Activated CD4-positive, alpha-beta T cell treated with anti-CD3 and anti-CD28 coated beads, Interleukin-2, amount 10 ng/mL, durations not matched to agents 7 days and 5 days (primary cell): ENCODE results near the gene OAF. TPM values are rescaled to one million over a fixed set of nuclear protein-coding genes. Genes with fewer than 3 reads are reported as not detected.
"Not testable (repeated sequence)": the region's sequence is repeated elsewhere in the genome, so short reads cannot be mapped to it uniquely, and the experiment has no call there.

Experiments
- CTCF ChIA-PET: fragments of 350-600 bp; sonication (Branson Sonifier 250); formaldehyde crosslinking; loops from one replicate; lab custom pipeline; 2021; ENCODE audit warnings: antibody characterized with exemption; lab: Charles Lee
- POLR2A ChIA-PET: fragments of 350-600 bp; sonication (Branson Sonifier 250); formaldehyde crosslinking; loops from one replicate; lab custom pipeline; 2021; ENCODE audit warnings: antibody characterized with exemption; lab: Charles Lee
- DNase-seq: peaks from one replicate; pipeline ENCODE4 v3.0.0-alpha.2; 2020
- H3K27ac Mint-ChIP-seq: one replicate; pipeline ENCODE4 v1.8.0; 2021; ENCODE audit warnings: mild to moderate bottlenecking, moderate library complexity, mixed read lengths
- H3K27me3 Mint-ChIP-seq: one replicate; pipeline ENCODE4 v1.8.0; 2021; ENCODE audit warnings: mixed read lengths
- H3K36me3 Mint-ChIP-seq: one replicate; pipeline ENCODE4 v1.8.0; 2021; ENCODE audit warnings: low read depth, mixed read lengths
- H3K4me1 Mint-ChIP-seq: one replicate; pipeline ENCODE4 v1.8.0; 2021; ENCODE audit warnings: mixed read lengths
- H3K4me3 Mint-ChIP-seq: one replicate; pipeline ENCODE4 v1.8.0; 2021; ENCODE audit warnings: mild to moderate bottlenecking, moderate library complexity, mixed read lengths
- H3K9me3 Mint-ChIP-seq: one replicate; pipeline ENCODE4 v1.8.0; 2021; ENCODE audit warnings: mixed read lengths
- total RNA-seq, 2 experiments: library from RNA; stranded (reverse); gene quantifications; one replicate each; pipeline ENCODE4 v1.2.3, GENCODE V29; 2021

OAF gene
- total RNA-seq, 2 experiments from 2014 or later = 1.7 to 3.4 TPM

DNA sequence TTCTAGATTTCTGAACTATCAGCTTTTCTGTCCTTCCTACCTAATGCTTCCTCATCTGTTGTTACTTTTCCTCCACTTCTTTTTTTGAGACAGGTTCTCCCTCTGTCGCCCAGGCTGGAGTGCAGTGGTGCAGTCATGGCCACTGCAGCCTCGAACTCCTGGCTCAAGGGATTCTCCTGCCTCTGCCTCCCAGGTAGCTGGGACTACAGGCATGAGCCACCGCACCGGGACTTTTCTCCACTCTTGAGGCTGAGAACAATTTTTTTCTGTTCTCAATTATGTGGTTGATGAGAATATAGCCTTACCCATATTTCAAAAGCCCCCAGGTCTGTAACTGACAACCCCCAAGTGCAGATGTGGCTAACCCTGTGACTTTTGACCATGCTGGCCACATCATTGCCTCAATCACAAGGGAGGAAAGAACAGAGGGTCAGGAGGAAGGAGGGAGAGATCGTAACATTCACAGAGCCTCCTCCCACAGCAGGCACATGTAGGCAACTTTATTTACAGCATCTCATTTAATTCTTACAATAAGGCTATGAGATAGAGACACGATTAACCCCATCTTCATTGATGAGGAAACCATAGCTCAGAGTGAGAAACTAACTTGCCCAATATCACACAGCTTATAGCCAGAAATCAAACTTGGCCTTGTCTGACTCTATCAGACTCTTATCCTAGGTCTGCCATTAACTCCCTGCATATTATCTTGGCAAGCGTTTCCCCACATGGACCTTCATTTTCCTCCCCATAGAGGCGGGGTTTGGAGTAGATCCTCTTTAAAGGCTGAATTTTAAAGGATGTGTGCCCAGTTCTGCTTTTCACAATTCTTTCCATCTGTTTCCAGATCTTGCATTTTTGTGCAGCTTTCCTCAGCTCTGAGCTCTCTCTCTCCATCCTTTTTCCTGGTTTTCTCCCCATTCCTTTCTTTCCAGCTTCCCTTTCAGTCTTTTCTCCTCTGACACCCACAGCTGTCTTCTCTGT is 38.7 kb downstream of the OAF start:
- Mint-ChIP-seq H3K4me3 (no peak overlapping the region), H3K9me3 (no peaks in the 10 kb centered on the region), H3K27ac (no peak overlapping the region), H3K36me3 (no peaks in the 10 kb centered on the region), H3K27me3 (peaks cover 68% of the 10 kb centered on the region), H3K4me1 (peaks cover 45% of the 10 kb centered on the region)
- ChIA-PET CTCF (interaction anchor here (1.6 to 4.1 kb wide), 3 partner anchors 9 to 52 kb away, joined by 3 to 24 read pairs (median 14); no protein-coding TSS in a partner anchor), POLR2A (no interaction called here)
- DNase-seq = no peak

DNA sequence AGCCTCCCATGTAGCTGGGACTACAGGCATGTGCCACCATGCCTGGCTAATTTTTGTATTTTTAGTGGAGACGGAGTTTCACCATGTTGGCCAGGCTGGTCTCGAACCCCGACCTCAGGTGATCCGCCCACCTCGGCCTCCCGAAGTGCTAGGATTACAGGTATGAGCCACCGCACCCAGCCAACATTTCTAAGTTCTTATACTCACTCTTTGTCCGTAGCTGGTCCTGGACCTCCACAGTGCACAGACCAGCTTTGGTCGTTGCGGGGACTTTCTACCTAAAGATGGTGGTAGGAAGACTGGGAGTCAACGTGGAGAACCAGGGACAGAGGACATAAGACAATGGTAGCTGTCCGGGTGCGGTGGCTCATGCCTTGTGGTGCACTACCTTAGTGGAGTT is 42.5 kb downstream of the OAF start:
- POLR2A ChIA-PET, H3K9me3 Mint-ChIP-seq, H3K36me3 Mint-ChIP-seq, H3K27ac Mint-ChIP-seq, DNase-seq, H3K4me3 Mint-ChIP-seq: not testable (repeated sequence)
- CTCF ChIA-PET = interaction anchor here (0.8 kb wide), 1 partner anchor 140 kb away, joined by 3 read pairs; no protein-coding TSS in a partner anchor
- Mint-ChIP-seq H3K4me1 (peaks cover 20% of the 10 kb centered on the region), H3K27me3 (peaks cover 69% of the 10 kb centered on the region)

DNA sequence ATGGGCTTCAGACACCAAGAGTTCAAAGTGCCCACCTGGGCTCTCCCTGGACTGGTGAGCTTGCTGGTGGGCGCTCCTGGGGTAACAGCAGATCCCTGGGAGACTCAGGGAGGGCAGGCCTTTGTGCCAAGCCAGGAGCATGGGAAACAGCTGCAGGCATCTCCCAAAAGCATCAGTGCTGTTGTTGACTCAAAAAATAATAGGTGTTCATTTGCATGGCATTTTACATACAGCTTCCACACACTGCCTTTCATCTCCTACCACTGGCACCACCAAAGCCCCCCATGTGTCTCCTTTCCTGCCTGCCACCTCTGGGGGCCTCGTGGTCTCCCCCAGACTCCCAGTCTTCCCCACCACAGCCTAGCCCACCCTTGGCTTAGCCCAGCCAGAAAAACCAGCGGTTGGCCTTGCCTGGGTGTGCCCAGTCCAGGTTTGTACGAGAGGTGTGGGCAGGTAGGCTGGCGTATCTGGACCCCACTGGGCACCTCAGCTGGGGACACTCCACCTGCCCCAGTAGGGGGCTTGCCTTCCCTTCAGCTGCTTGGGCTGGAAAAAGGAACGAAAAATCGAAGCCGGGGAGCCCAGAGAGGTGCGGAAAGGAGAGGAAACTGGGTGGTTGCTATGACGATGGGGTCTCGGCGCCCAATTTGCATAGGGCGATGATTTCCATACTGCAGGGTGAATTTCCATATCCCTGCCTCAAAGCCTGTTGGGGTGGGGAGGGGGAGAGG is 44.1 kb downstream of the OAF start:
- Mint-ChIP-seq H3K27me3 (peaks cover 72% of the 10 kb centered on the region), H3K9me3 (no peaks in the 10 kb centered on the region), H3K36me3 (no peaks in the 10 kb centered on the region), H3K4me1 (peaks cover 4% of the 10 kb centered on the region), H3K27ac (no peak overlapping the region), H3K4me3 (no peak overlapping the region)
- ChIA-PET CTCF (interaction anchor here (0.7 kb wide), 1 partner anchor 20 kb away, joined by 3 read pairs; no protein-coding TSS in a partner anchor), POLR2A (no interaction called here)
- no peak for DNase-seq

DNA sequence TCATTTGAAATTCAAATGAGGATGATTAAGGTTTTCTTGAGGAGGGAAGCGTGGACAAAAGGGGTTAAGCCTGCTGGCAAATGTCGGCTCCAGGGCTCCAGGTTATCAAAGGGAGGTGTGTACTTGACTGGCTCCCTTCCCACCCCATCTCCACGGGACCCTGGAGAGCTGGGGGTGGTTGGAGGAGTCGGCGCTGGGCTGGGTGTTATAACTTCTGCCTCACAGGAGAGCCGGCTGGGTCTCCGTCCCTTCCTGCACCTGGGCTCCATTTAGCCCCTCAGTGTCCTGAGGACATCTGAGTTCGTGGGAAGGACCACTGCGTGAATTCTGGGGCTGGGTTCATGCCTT is 44.7 kb downstream of the OAF start:
- H3K27me3 Mint-ChIP-seq = peaks cover 66% of the 10 kb centered on the region
- no peak overlapping the region for H3K4me3 Mint-ChIP-seq
- no peak overlapping the region for H3K27ac Mint-ChIP-seq
- ChIA-PET POLR2A (no interaction called here), CTCF (no interaction called here)
- no peaks in the 10 kb centered on the region for H3K9me3 Mint-ChIP-seq
- DNase-seq = no peak
- H3K36me3 Mint-ChIP-seq = no peaks in the 10 kb centered on the region
- H3K4me1 Mint-ChIP-seq = no peaks in the 10 kb centered on the region

DNA sequence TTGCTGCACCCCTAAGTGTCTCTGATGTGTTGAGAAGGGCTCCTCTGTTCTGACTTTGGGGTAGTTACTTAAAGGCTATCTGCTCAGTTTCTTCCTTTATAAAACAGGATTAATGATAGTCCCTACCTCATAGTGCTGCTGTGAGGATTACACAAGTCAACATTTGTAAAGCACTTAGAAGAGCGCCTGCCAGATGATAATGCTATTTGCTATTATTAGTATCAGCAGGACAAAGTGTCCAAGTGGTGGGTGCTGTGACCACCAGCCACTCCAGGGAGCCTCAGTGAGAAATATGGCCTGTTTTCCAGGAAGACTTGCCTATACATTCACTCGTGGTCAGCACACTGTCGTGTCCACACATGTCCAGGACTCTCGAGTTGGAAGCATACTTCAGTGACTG is 45.3 kb downstream of the OAF start:
- no peaks in the 10 kb centered on the region for H3K4me1 Mint-ChIP-seq
- H3K36me3 Mint-ChIP-seq = no peaks in the 10 kb centered on the region
- H3K4me3 Mint-ChIP-seq = no peak overlapping the region
- H3K9me3 Mint-ChIP-seq = no peaks in the 10 kb centered on the region
- ChIA-PET CTCF (no interaction called here), POLR2A (no interaction called here)
- H3K27ac Mint-ChIP-seq = no peak overlapping the region
- no peak for DNase-seq
- peaks cover 67% of the 10 kb centered on the region for H3K27me3 Mint-ChIP-seq

DNA sequence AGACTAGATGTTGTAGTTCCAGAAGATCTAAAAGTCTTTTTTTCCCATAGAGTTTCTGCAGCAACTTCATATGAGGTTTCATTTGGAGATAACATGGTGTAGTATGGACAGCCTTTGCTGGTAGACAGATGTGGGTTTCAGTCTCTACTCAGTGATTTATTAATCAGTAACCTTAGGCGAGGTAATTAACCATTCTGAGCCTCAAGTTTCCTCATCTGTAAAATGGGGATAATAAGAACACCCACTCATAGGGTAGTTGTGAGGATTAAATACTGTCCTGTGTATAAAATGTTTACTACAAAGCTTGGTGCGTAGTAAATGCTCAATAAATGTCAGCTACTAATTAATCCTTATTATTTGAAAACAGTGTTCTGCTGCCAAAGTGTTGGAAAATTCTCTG is 45.9 kb downstream of the OAF start:
- no peaks in the 10 kb centered on the region for H3K36me3 Mint-ChIP-seq
- no peaks in the 10 kb centered on the region for H3K4me1 Mint-ChIP-seq
- peaks cover 67% of the 10 kb centered on the region for H3K27me3 Mint-ChIP-seq
- no peak for DNase-seq
- H3K27ac Mint-ChIP-seq = no peak overlapping the region
- H3K4me3 Mint-ChIP-seq = no peak overlapping the region
- no peaks in the 10 kb centered on the region for H3K9me3 Mint-ChIP-seq
- CTCF ChIA-PET = no interaction called here
- POLR2A ChIA-PET = no interaction called here

DNA sequence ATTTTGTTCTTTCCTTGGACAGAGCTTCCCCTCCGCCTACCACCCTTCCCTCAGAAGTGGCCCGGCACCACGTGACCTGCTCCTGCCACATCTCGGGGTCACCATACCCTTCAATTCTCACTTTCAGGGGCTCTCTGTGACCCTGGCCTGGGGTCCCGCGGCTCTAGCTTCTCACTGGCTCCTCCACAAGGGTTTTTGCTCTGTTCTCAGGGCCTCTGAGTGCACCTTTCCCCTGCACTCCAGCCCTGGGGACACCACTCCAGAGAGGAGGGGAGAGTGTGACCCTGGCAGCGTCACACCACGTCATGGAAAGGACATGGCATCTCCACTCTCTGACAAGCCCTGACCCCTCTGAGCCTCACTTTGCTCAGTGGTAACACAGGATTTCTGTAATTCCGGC is 46.5 kb downstream of the OAF start:
- ChIA-PET CTCF (interaction anchor here (1.4 to 2.6 kb wide), 2 partner anchors 8 to 46 kb away, joined by 4 to 14 read pairs; no protein-coding TSS in a partner anchor), POLR2A (no interaction called here)
- no peak for DNase-seq
- Mint-ChIP-seq H3K27ac (no peak overlapping the region), H3K4me1 (no peaks in the 10 kb centered on the region), H3K27me3 (peaks cover 64% of the 10 kb centered on the region), H3K36me3 (no peaks in the 10 kb centered on the region), H3K4me3 (no peak overlapping the region), H3K9me3 (no peaks in the 10 kb centered on the region)

DNA sequence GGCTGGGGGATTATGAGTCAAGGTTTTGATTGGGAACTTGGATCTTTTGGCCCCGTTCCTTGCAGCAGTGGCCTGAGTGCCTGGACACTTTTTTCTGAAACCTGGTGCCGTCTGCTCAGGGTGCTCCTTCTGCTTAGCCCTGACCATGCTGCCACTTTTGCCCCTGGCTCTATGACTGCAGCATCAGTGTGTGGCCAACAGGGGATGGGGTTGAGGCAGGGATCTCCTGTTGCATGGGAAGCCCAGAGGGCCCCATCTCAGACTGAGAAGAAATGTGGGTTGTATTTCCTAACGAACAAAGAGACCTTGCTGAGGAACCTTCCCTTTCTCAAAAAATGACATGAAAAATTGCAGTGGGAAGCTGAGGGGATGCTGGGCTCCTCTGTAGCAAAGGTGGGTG is 47.8 kb downstream of the OAF start:
- DNase-seq = no peak
- Mint-ChIP-seq H3K27me3 (peaks cover 66% of the 10 kb centered on the region), H3K9me3 (no peaks in the 10 kb centered on the region), H3K4me1 (no peaks in the 10 kb centered on the region), H3K27ac (no peak overlapping the region), H3K36me3 (no peaks in the 10 kb centered on the region), H3K4me3 (no peak overlapping the region)
- ChIA-PET POLR2A (no interaction called here), CTCF (interaction anchor here (1.4 to 2.6 kb wide), 2 partner anchors 10 to 44 kb away, joined by 4 to 14 read pairs; no protein-coding TSS in a partner anchor)

DNA sequence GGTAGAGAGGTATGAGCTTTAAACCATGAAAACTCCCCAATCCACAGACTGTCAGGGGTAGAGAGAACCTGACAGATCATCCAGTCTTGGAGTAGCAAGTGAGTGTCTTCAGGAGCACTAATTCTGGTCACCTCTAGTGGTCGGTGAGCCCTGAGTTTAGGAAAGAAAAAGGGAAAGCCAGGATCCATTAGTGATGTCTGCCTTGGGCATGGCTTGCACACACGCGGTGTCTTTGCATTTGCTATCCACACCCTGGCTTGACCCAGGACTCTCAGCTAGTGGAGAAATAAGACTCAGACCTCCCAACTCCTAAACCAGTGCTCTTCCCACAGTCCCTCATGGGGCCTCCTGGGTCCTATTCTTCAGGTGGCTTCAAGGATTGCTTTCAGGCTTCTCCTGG is 48.4 kb downstream of the OAF start:
- peaks cover 67% of the 10 kb centered on the region for H3K27me3 Mint-ChIP-seq
- no peaks in the 10 kb centered on the region for H3K4me1 Mint-ChIP-seq
- H3K9me3 Mint-ChIP-seq = no peaks in the 10 kb centered on the region
- no peak for DNase-seq
- ChIA-PET CTCF (interaction anchor here (0.6 to 2.6 kb wide), 3 partner anchors 10 to 15 kb away, joined by 3 to 14 read pairs (median 3); no protein-coding TSS in a partner anchor), POLR2A (no interaction called here)
- no peak overlapping the region for H3K27ac Mint-ChIP-seq
- no peaks in the 10 kb centered on the region for H3K36me3 Mint-ChIP-seq
- no peak overlapping the region for H3K4me3 Mint-ChIP-seq

DNA sequence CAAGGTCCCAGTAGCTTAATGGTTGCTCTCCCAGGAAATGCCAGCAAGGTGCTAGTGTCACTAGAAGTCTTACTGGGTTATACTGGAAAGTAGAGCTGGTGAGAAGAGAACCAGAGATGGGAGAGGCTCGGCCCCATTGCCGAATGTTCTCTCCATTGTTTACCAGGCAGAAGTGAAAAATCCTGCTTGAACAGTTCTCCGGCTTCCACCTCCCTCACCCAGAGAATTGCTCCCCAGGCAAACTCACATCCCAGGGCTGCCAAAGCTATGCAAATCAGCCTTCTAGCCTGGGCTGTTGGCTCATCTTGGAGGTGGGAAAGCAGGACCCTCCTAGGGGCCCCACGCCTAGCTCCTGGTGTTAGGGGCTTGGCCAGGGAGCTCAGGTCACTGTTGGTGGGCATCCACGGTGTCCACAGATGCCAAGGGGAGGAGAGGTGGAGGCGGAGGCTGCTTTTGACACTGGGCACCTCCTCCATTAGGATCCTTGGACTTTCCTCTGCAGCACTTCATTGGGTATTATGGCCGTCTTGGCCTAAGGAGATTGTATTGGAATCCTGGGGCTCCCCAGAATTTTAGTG is 49.2 kb downstream of the OAF start:
- no peaks in the 10 kb centered on the region for H3K36me3 Mint-ChIP-seq
- H3K4me1 Mint-ChIP-seq = no peaks in the 10 kb centered on the region
- no peak for DNase-seq
- peaks cover 67% of the 10 kb centered on the region for H3K27me3 Mint-ChIP-seq
- H3K9me3 Mint-ChIP-seq = no peaks in the 10 kb centered on the region
- H3K4me3 Mint-ChIP-seq = no peak overlapping the region
- no peak overlapping the region for H3K27ac Mint-ChIP-seq
- POLR2A ChIA-PET = interaction anchor here (0.7 kb wide), 1 partner anchor 321 kb away, joined by 3 read pairs; no protein-coding TSS in a partner anchor
- CTCF ChIA-PET = interaction anchor here (0.6 to 1.1 kb wide), 3 partner anchors 9 to 25 kb away, joined by 3 read pairs; no protein-coding TSS in a partner anchor

DNA sequence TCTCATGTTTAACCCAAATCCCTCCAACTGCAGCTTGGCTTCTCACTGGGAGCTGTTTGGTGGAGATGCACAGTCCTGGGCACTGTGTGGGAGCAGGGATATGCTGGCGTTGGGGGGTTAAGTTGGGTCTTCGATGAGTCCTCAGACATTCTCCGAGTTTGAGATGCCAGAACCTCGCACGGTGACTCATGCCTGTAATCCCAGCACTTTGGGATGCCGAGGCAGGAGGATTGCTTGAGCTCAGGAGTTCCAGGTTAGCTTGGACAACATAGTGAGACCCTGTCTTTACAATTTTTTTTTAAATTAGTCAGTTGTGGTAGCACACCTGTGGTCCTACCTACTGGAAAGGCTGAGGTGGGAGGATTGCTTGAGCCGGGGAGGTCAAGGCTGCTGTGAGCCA is 49.8 kb downstream of the OAF start:
- ChIA-PET CTCF (interaction anchor here (0.9 kb wide), 1 partner anchor 25 kb away, joined by 3 read pairs; no protein-coding TSS in a partner anchor), POLR2A (interaction anchor here (0.7 kb wide), 1 partner anchor 322 kb away, joined by 3 read pairs; no protein-coding TSS in a partner anchor)
- H3K4me1 Mint-ChIP-seq = no peaks in the 10 kb centered on the region
- peaks cover 67% of the 10 kb centered on the region for H3K27me3 Mint-ChIP-seq
- no peak overlapping the region for H3K4me3 Mint-ChIP-seq
- H3K9me3 Mint-ChIP-seq = no peaks in the 10 kb centered on the region
- H3K36me3 Mint-ChIP-seq = no peaks in the 10 kb centered on the region
- H3K27ac Mint-ChIP-seq = no peak overlapping the region
- no peak for DNase-seq

DNA sequence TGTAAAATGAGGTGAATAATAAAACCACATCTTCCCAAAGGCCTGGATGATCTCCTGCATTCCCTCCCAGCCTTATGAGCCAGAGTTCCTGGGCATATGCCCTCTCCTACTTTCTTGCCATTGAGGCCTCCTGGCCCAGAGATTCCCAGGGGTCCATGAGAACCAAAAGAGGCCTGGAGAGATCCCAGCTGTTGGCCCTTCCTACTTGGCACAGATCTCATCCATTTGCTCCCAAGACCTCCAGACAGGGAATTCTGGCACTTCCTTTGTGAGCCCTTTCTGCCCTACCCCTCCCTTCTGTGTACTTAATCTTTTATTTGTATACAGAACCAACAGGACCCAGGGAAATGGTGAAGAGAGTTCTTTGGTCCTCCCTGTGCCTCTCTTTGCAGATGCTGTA is 50.5 kb downstream of the OAF start:
- H3K9me3 Mint-ChIP-seq = no peaks in the 10 kb centered on the region
- no peaks in the 10 kb centered on the region for H3K36me3 Mint-ChIP-seq
- CTCF ChIA-PET = no interaction called here

More for the DNA sequence above, 50.5 kb downstream of the OAF start:
- Mint-ChIP-seq H3K27me3 (peaks cover 67% of the 10 kb centered on the region), H3K4me3 (no peak overlapping the region), H3K4me1 (no peaks in the 10 kb centered on the region), H3K27ac (no peak overlapping the region)
- no peak for DNase-seq
- POLR2A ChIA-PET = no interaction called here
